Measurements from ENCODE around the gene PLXNA4.

The PLXNA4 gene

DNA sequence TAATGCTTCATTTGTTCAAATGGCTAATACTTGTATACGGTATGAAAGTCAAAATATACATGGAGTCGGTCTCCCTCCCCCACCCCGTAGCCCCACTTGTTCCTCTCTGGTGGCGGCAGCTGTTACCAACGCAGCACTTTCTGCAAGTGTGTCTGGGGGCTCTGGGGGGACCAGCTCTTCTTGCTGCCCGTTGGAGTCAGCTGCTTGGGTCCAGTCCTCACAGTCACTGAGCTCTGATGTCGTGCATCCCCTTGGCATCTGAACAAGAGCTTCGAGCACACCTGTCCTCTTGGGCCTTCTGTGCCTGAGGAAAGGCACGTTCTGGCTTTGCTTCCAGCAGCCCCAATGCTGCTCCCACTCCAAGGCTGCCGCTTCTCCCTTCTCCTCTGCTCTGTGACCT lies 493.1 kb downstream of the PLXNA4 start:
- H3K4me3 ChIP-seq (ENCODE audit: low read depth, low read length) = no peak overlapping the region
- TF ChIP-seq, protein P1, sequence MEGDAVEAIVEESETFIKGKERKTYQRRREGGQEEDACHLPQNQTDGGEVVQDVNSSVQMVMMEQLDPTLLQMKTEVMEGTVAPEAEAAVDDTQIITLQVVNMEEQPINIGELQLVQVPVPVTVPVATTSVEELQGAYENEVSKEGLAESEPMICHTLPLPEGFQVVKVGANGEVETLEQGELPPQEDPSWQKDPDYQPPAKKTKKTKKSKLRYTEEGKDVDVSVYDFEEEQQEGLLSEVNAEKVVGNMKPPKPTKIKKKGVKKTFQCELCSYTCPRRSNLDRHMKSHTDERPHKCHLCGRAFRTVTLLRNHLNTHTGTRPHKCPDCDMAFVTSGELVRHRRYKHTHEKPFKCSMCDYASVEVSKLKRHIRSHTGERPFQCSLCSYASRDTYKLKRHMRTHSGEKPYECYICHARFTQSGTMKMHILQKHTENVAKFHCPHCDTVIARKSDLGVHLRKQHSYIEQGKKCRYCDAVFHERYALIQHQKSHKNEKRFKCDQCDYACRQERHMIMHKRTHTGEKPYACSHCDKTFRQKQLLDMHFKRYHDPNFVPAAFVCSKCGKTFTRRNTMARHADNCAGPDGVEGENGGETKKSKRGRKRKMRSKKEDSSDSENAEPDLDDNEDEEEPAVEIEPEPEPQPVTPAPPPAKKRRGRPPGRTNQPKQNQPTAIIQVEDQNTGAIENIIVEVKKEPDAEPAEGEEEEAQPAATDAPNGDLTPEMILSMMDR (IDR thresholded peaks at IDR 0.05; ENCODE audit: low read depth, low read length, missing control alignments) = no peak
- no peak for DNase-seq (ENCODE audit: low read depth)

DNA sequence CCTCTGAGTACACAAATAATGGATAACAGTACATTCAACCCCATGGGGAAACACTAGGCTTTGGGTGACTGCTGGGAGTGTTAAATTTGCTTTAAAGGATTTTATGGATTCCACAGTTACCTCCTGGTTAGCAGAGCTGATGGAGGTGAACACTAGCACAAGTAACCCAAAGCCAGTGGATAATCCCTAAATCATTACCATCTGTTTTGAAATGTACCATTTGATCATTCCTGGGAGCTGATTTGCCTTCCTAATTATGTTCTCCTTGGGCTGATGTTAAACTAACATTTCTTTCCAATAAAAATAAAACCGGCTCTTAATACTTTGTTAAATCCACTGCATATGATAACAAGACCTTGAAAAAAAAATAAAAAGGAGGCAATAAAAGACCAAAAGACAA lies 493.9 kb downstream of the PLXNA4 start:
- DNase-seq (ENCODE audit: low read depth) = no peak
- no peak overlapping the region for H3K4me3 ChIP-seq (ENCODE audit: low read depth, low read length)
- TF ChIP-seq, protein P1 (IDR thresholded peaks at IDR 0.05; ENCODE audit: low read depth, low read length, missing control alignments) = no peak

DNA sequence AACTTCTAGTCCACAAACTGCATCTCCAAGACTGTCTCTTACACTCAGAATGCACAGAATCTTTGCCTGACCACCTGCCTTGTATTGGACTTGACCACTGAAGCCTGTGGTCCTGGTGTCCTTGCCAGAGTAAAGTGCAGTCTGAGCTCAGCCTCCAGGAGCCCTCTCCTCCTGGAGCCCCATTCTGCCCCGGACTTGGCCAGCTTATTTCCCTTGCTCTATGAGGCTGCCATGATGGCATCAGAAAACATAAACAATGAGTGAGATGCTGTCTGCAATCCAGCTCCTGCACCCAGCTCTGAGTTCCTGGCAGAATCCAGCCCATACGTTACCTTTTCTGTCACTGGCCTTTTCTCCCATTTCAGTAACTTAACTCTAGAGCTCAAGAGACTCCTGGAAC lies 494.6 kb downstream of the PLXNA4 start:
- no peak for DNase-seq (ENCODE audit: low read depth)
- no peak overlapping the region for H3K4me3 ChIP-seq (ENCODE audit: low read depth, low read length)
- TF ChIP-seq, protein P1 (IDR thresholded peaks at IDR 0.05; ENCODE audit: low read depth, low read length, missing control alignments) = no peak

DNA sequence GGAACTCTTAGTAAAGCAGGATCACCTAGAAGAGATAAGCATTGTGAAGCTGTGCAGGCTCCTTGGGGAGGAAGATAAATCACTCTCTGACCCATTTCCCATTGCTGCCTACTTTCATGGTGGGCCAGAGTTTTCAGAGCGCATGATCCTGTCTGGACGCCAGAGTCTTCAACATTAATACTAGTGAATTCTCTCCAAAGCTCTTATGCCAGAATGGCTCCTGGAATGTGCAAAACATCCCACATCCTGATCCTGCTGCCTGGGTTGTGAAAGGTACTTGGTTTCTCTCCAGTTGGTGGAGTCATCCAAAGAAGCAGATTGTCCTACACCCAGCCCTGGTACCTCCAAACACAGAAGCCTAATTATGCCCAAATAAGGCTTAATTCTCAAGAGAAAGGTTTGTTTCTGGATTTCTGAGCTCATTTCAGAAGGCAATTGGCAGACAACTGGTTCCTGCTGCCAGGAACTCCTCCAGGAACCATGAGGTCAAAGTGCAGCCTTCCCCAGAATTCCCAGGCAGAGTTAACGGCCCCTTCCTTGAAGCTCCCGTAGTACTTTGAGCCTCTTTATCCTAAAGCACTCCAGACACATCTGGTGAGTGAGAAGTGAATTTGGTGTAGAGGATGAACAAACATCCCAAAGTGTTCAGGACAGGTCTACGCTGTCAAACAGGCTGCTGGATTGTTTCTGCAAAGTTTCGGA lies 495.2 kb downstream of the PLXNA4 start:
- DNase-seq (ENCODE audit: low read depth) = no peak
- TF ChIP-seq, protein P1 (IDR thresholded peaks at IDR 0.05; ENCODE audit: low read depth, low read length, missing control alignments) = no peak
- no peak overlapping the region for H3K4me3 ChIP-seq (ENCODE audit: low read depth, low read length)

DNA sequence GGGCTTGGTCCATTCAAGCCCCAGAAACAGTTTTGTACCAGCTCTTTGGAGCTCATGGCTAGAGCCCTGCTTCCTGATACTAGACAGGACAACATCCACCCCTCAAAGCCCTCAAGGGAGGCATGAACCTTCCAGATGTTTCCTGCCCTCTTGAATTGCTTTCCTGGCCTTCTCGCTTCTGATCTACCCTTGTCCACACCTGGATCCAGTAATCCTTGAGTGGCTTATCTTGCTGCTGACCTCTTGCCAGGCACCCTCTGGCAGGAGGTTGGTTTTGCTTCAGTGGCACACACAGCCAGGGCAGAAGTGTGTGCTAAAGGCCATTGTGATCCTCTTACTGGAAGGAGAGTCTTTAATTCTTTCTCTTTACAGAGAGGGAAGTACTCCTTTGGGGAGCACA lies 495.8 kb downstream of the PLXNA4 start:
- no peak for DNase-seq (ENCODE audit: low read depth)
- H3K4me3 ChIP-seq (ENCODE audit: low read depth, low read length) = no peak overlapping the region
- TF ChIP-seq, protein P1 (IDR thresholded peaks at IDR 0.05; ENCODE audit: low read depth, low read length, missing control alignments) = no peak

DNA sequence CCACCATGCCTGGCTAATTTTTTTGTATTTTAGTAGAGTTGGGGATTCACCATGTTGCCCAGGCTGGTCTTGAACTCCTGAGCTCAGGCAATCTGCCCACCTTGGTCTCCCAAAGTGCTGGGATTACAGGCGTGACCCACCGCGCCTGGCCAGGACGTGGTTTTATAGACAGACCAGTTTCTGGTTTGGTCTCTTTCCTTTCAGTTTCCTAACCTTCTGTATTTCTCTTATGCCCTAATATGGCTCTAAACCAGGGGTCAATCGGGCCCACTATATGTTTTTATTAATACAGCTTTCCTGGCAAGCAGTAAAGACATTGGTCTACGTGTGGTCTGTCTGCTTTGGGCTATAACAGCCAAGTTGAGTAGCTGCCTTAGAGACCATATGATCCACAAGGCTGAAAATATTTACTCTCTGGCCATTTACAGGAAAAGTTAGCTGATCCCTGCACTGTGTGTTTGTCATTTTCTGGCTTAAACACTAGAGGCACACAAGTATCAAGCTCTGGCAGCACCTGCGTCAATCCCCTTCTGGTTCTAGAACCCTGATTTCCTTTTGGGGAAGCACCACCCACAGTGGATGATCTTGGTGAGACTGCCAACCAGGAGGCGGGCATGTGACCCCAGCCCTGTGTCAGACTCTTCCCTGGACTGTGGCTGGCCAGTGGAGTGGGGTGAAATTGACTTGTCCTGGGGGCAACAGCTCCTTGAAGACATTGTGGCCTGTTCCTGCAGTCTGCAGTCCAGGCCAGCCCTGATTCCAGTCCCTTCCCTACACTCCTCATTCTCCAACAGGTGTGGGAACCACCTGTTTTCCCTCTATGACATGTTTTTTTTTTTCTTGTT lies 497.2 kb downstream of the PLXNA4 start:
- TF ChIP-seq, protein P1 (IDR thresholded peaks at IDR 0.05; ENCODE audit: low read depth, low read length, missing control alignments) = no peak
- H3K4me3 ChIP-seq (ENCODE audit: low read depth, low read length) = no peak overlapping the region
- DNase-seq (ENCODE audit: low read depth) = no peak
